ENCODE results near the gene ARHGAP25. TPM values are rescaled to one million over a fixed set of nuclear protein-coding genes. Genes with fewer than 3 reads are reported as not detected.

ARHGAP25 gene
- total and polyA plus RNA-seq, 2 of the 4 experiments (the other 2 are of a cell fraction) = 0.29 to 0.36 TPM

DNA sequence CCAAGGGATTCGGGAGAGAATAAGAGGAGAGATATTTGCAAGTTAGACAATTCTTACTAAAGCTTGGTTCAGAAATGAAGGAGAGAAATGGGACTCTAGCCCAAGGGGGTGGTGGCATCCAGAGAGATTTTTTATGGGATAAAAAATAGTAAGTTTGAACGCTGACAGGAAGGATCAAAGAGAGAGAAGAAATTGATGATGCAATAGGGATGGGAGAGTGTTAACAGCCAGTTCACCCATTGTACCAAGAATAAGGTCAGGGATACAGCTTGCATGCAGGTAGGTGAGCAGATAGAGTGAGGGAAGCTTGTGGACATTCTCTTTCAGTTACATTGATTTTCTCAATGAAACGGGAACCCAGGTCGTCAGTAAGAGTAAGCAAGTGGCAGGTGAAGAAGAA lies 1.2 kb upstream of the ARHGAP25 start:
- no peaks in the 10 kb centered on the region for H3K36me3 ChIP-seq (ENCODE audit: control insufficient read depth, insufficient read depth, low read length)
- DNase-seq (no peak), ATAC-seq (ENCODE audit: low read depth) (no peak)
- H4K8ac ChIP-seq (ENCODE audit: low read depth in 2 of 2, low read length in 2 of 2) = no peak overlapping the region
- H2BK15ac ChIP-seq (ENCODE audit: low read depth, low read length) = peak overlapping the region; percentile 45; the same call in 1 of the 3 replicates
- no peak overlapping the region for H2AFZ ChIP-seq (replicated peaks; ENCODE audit: low read length, poor library complexity)
- H4K91ac ChIP-seq (ENCODE audit: insufficient read depth, low read depth, low read length) = 0 out of 2 replicates have a peak overlapping the region, but pooled peaks have one; percentile 35
- intact Hi-C loops (cut with micrococcal nuclease) (no loop called here), dilution Hi-C loops (cut with HindIII; ENCODE audit: low sequenced_read_pairs, unreplicated experiment) (no loop called here), in situ Hi-C loops (cut with MboI; ENCODE audit: low sequenced_read_pairs) (no loop called here)
- no peak overlapping the region for H2BK5ac ChIP-seq (ENCODE audit: low read depth, low read length, poor library complexity, severe bottlenecking)
- H3K4me2 ChIP-seq (ENCODE audit: low read depth, low read length) = no peak overlapping the region
- peaks cover 6% of the 10 kb centered on the region; the same call in 1 of the 2 replicates for H3K9me1 ChIP-seq (ENCODE audit: insufficient read depth, low read length)
- 0 out of 2 replicates have a peak overlapping the region, but pooled peaks have one; percentile 6 for H3K14ac ChIP-seq (replicated peaks; ENCODE audit: low read depth, low read length)
- no peaks in the 10 kb centered on the region for H3K79me1 ChIP-seq (ENCODE audit: low read depth in 1 of 2, low read length in 2 of 2)
- no TSS peak for BruUV-seq (replicated peaks)
- POLR2A ChIA-PET (ENCODE audit: unreplicated experiment) = no interaction called here
- H2AK5ac ChIP-seq (ENCODE audit: low read depth, low read length) = peak overlapping the region; percentile 33; the same call in 1 of the 2 replicates
- 100% methylated on average over 1 of the region's 4 CpGs for WGBS, 2 experiments (ENCODE audit: extremely low coverage in 2 of 2, insufficient read length in 1 of 2)
- H3K27me3 ChIP-seq (ENCODE audit: control insufficient read depth, insufficient read depth, low read length) = no peaks in the 10 kb centered on the region
- no peak overlapping the region for H3K56ac ChIP-seq (ENCODE audit: extremely low read depth, insufficient read depth, low read length)
- H3K9ac ChIP-seq (ENCODE audit: low read depth, low read length) = no peak overlapping the region
- H4K5ac ChIP-seq (ENCODE audit: low read depth, low read length) = no peak overlapping the region
- no peak for TF ChIP-seq RAD21 (IDR thresholded peaks at IDR 0.05; ENCODE audit: low read length)
- peak; percentile 72 for TF ChIP-seq CEBPB (IDR thresholded peaks at IDR 0.05; ENCODE audit: low read depth, low read length)
- H3K23ac ChIP-seq (ENCODE audit: low read depth, low read length) = no peak overlapping the region
- H3K9me3 ChIP-seq (ENCODE audit: control insufficient read depth, insufficient read depth, low read length) = no peaks in the 10 kb centered on the region
- peak overlapping the region; percentile 23; the same call in 1 of the 2 replicates for H2BK20ac ChIP-seq (ENCODE audit: low read depth, low read length)
- peaks cover 10% of the 10 kb centered on the region for H3K4me1 ChIP-seq (ENCODE audit: control insufficient read depth, insufficient read depth, low read length)
- no peak overlapping the region for H3K27ac ChIP-seq (ENCODE audit: insufficient read depth, low read length)
- H4K20me1 ChIP-seq (ENCODE audit: insufficient read depth, low read length) = no peaks in the 10 kb centered on the region
- H3K18ac ChIP-seq (ENCODE audit: low read depth, low read length) = no peak overlapping the region
- CTCF ChIA-PET = interaction anchor here (1.5 kb wide), 1 partner anchor 16 kb away, joined by 3 read pairs; no protein-coding TSS in a partner anchor
- H3K4me3 ChIP-seq (ENCODE audit: insufficient read depth, low read depth, low read length) = no peak overlapping the region
- peak overlapping the region; percentile 62 for H2BK120ac ChIP-seq (ENCODE audit: low read depth, low read length)
- H2AK9ac ChIP-seq (replicated peaks; ENCODE audit: low read depth, low read length, poor library complexity) = no peak overlapping the region
- H3K4ac ChIP-seq (ENCODE audit: low read depth, low read length) = no peak overlapping the region
